ENCODE results near the gene PIK3R5. TPM values are rescaled to one million over a fixed set of nuclear protein-coding genes. Genes with fewer than 3 reads are reported as not detected.

Gene PIK3R5
- total RNA-seq, 6 donors from 2014 or later: 22.3 to 175 (median 49.8) TPM

- Histone ChIP-seq H3K27ac (no peak overlapping the region), H3K36me3 (no peaks in the 10 kb centered on the region), H3K9me3 (no peaks in the 10 kb centered on the region), H3K4me1 (peaks cover 0 to 7% (median 0%) of the 10 kb centered on the region in 4 donors), H3K27me3 (no peaks in the 10 kb centered on the region), H3K4me3 (no peak overlapping the region)
- TF ChIP-seq CTCF (IDR thresholded peaks at IDR 0.05): no peak
- no peak for TF ChIP-seq POLR2AphosphoS5 (IDR thresholded peaks at IDR 0.05)
- no peak for TF ChIP-seq POLR2A (IDR thresholded peaks at IDR 0.05)
- no peak for TF ChIP-seq EP300 (IDR thresholded peaks at IDR 0.05)
- no peak for ATAC-seq (ENCODE audit: low FRiP score in 2 of 2)
- peak in 1 of 2 donors; percentile 8 for DNase-seq
- 85 to 86% methylated on average over 15 of the region's 15 CpGs for WGBS, 2 donors
These were observed 71.8 kb downstream of the PIK3R5 start for GRCh38 chr17:8893621-8894201.

GRCh38 chr17:8893059-8893458, 72.4 kb downstream of the PIK3R5 start:
- Histone ChIP-seq H3K4me3 (no peak overlapping the region), H3K27ac (no peak overlapping the region), H3K36me3 (peaks cover 0 to 4% (median 0%) of the 10 kb centered on the region in 4 donors), H3K27me3 (no peaks in the 10 kb centered on the region), H3K4me1 (peaks cover 0 to 7% (median 2%) of the 10 kb centered on the region in 4 donors), H3K9me3 (no peaks in the 10 kb centered on the region)
- TF ChIP-seq CTCF (IDR thresholded peaks at IDR 0.05) (no peak), POLR2A (IDR thresholded peaks at IDR 0.05) (no peak), EP300 (IDR thresholded peaks at IDR 0.05) (no peak), POLR2AphosphoS5 (IDR thresholded peaks at IDR 0.05) (no peak)
- 78 to 84% methylated on average over 3 of the region's 3 CpGs for WGBS, 2 donors
- no peak for ATAC-seq (ENCODE audit: low FRiP score in 2 of 2)
- DNase-seq: no peak

GRCh38 chr17:8892338-8892690, 73.2 kb downstream of the PIK3R5 start:
- Histone ChIP-seq H3K27ac (no peak overlapping the region), H3K36me3 (peaks cover 0 to 5% (median under 1%) of the 10 kb centered on the region in 4 donors), H3K9me3 (no peaks in the 10 kb centered on the region), H3K4me1 (peaks cover 0 to 7% (median 2%) of the 10 kb centered on the region in 4 donors), H3K27me3 (no peaks in the 10 kb centered on the region), H3K4me3 (no peak overlapping the region)
- no peak for ATAC-seq (ENCODE audit: low FRiP score in 2 of 2)
- no peak for TF ChIP-seq EP300 (IDR thresholded peaks at IDR 0.05)
- no peak for TF ChIP-seq POLR2A (IDR thresholded peaks at IDR 0.05)
- TF ChIP-seq CTCF (IDR thresholded peaks at IDR 0.05): no peak
- no peak for TF ChIP-seq POLR2AphosphoS5 (IDR thresholded peaks at IDR 0.05)
- no peak for DNase-seq
- WGBS, 2 donors: 51 to 57% methylated on average over 6 of the region's 6 CpGs

DNA sequence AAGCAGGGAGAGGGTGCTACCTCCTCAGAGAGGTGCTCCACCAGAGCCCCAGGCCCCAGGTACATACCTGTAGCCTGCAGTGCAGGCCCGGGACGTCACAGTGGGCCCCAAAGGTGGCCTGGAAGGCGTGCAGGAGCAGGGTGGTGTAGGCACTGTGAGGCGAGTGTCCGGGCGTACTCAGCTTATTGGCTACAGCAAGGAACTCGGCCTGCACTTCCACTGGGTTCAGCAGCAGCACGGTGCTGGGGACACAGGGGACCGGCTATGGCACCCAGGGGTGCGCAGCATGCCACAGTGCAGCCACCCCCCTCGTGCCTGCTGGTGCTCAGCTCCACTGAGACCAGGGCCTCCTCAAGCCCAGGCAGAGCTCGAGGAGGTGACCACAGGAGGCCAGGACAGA, 74.8 kb downstream of the PIK3R5 start:
- ATAC-seq (ENCODE audit: low FRiP score in 2 of 2) (no peak), DNase-seq (no peak)
- peaks cover 0 to 14% (median 8%) of the 10 kb centered on the region in 4 donors for H3K36me3 ChIP-seq
- no peak for TF ChIP-seq EP300 (IDR thresholded peaks at IDR 0.05)
- TF ChIP-seq POLR2AphosphoS5 (IDR thresholded peaks at IDR 0.05): no peak
- no peak for TF ChIP-seq POLR2A (IDR thresholded peaks at IDR 0.05)
- no peak for TF ChIP-seq CTCF (IDR thresholded peaks at IDR 0.05)
- no peak overlapping the region for H3K4me3 ChIP-seq
- no peaks in the 10 kb centered on the region for H3K9me3 ChIP-seq
- 85 to 86% methylated on average over 12 of the region's 12 CpGs for WGBS, 2 donors
- no peaks in the 10 kb centered on the region for H3K27me3 ChIP-seq
- H3K4me1 ChIP-seq: peaks cover 0 to 7% (median 2%) of the 10 kb centered on the region in 4 donors
- no peak overlapping the region for H3K27ac ChIP-seq
